ENCODE results near the gene PEX12.

GRCh38 chr17:35560703-35561102, 17.7 kb downstream of the PEX12 start, which contains the start of gene SLFN14:
- TF ChIP-seq, protein P1, sequence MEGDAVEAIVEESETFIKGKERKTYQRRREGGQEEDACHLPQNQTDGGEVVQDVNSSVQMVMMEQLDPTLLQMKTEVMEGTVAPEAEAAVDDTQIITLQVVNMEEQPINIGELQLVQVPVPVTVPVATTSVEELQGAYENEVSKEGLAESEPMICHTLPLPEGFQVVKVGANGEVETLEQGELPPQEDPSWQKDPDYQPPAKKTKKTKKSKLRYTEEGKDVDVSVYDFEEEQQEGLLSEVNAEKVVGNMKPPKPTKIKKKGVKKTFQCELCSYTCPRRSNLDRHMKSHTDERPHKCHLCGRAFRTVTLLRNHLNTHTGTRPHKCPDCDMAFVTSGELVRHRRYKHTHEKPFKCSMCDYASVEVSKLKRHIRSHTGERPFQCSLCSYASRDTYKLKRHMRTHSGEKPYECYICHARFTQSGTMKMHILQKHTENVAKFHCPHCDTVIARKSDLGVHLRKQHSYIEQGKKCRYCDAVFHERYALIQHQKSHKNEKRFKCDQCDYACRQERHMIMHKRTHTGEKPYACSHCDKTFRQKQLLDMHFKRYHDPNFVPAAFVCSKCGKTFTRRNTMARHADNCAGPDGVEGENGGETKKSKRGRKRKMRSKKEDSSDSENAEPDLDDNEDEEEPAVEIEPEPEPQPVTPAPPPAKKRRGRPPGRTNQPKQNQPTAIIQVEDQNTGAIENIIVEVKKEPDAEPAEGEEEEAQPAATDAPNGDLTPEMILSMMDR (IDR thresholded peaks at IDR 0.05; ENCODE audit: low read length), result no peak
- no peak for TF ChIP-seq EZH2 (optimal IDR thresholded peaks at IDR 0.05; ENCODE audit: low read depth, low read length)
